NCI-H2227 (cell line): Measurements from ENCODE around the gene ATP8B3.

Source experiments
- DNase-seq: peaks from one replicate; lab custom pipeline; 2025; ENCODE audit not compliant: unreplicated experiment; lab: John Stamatoyannopoulos, UW

Gene ATP8B3

GRCh38 chr19:1746401-1747284 is 65.4 kb downstream of the ATP8B3 start:
- no peak for DNase-seq

DNA sequence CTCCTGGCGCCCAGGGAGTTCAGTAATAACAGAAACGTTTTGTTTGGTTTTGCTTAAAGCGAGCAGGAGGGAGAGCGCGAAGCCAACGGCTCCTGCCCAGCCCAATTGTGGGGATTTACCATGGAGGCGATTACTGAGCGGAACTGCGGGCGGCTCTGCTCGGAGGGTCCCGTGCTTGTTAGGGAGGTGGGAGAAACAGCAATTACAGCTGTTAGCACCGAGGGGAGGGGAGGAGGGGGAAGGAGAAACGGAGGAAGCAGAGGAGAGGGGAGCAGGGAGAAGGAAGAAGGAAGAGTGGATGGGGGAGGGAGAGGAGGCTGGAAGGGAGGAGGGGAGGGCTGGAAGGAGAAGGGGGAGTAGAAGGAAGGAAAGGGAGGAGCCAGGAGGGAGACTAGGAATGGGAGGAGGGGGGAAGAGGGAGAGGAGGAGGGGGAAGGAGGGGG is 66.5 kb downstream of the ATP8B3 start:
- no peak for DNase-seq

DNA sequence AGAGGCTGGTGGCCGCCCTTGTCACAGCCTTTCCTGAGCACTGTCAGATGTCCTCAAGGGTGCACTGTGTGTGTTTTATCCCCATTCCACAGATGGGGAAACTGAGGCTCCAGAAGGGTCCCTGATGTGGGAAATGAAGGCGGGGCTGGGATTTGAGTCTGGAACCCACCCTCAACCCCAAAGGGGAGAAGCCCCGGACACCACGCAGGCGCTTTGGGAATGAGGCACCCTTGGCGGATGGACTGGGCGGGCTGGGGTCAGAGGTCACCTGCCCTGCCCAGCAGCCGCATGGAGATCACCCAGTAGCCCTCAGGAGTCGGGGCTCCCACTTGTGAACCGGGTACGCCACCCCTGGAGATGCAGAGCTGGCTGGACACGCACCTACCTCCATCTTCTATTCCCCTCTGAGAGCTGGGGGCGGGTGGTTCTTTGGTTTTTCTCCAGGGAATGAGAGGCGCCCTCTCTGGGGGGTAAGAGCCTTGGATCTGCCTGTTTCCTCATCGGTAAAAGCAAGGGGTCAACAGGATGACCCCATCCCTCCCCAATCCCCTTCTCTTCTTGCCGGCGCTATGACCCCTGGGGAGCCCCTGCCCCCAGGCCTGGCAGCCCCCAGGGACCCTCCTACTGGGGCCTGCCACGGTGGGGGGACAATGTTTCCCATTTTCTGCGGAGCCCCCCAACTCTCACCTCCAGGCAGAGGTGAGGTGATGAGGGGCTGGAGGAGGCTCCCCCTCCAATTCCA is 67.1 kb downstream of the ATP8B3 start:
- DNase-seq = no peak

GRCh38 chr19:1744133-1744665 is 67.9 kb downstream of the ATP8B3 start:
- no peak for DNase-seq

GRCh38 chr19:1742989-1743696 is 68.9 kb downstream of the ATP8B3 start:
- DNase-seq = no peak

- DNase-seq = no peak
These were observed 72.0 kb downstream of the ATP8B3 start for GRCh38 chr19:1739960-1740629.

- DNase-seq = no peak
These were observed 75.1 kb downstream of the ATP8B3 start for GRCh38 chr19:1736927-1737326.

DNA sequence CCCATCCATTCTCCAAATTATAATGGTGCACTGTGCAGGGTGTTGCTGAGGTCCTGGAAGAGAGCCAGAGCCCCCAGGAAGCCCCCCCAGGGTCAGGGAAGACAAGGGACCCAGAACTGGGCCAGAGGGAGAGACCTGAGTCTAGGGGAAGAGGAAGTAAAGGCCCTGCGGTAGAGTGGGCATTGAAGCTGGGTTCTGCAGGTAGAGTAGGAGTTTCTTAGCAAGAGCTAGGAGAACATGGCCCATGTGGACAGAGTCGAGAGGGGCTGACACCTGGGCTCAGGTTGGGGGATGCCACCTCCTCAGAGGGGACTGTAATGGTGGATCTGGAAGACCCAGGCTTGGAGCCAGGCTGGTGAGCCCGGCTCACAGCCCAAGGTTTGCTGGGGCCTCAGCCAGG is 75.8 kb downstream of the ATP8B3 start:
- DNase-seq = no peak

DNA sequence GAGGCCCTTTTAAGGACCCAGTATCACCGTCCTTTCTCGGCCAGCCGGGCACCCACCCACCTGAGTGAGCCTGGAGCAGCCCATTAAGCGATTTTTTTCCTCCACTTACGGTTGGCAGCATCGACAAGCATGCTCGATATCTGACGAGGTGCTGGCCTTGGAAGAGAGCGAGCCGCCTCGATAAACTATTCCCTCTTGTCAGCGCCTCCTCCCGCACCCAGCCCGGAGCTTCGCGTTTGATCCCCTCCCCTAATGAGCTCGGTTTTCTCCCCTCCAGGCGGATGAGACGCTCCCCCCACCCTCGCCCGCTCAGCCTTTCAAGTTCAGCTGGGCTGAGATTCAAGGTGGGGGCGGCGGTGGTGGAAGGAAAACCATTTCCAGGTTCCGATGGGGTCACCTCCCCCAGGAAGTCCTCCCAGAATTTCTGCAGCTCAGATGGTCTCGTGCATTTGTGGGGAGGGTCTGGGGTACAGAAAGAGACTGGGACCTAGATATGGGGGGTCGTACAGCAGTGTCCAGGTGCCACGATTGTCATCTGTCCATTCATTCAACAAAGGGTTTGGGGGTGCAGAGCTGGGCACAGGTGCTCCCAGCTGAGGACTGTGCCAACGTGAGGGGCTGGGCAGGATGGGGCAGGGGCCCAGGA is 77.6 kb downstream of the ATP8B3 start:
- DNase-seq = no peak
